MM.1S (cell line): ENCODE data around the gene CCDC90B.

Experiments
- DNase-seq: peaks from one replicate; pipeline ENCODE4 v3.0.0-alpha.2; 2015
- H2AFZ ChIP-seq: fragments of 300-600 bp; sonication (generic); 2 replicates; pipeline ENCODE4 v1.6.0; 2016; ENCODE audit warnings: antibody characterized with exemption, low read length
- H3F3A ChIP-seq: fragments of 300-600 bp; sonication (generic); 2 replicates; pipeline ENCODE4 v1.6.1; 2016; ENCODE audit warnings: mild to moderate bottlenecking, antibody characterized with exemption, low read length, moderate library complexity, mixed read lengths; ENCODE audit not compliant: insufficient read depth
- H3K27ac ChIP-seq: fragments of 300-600 bp; sonication (generic); 2 replicates; pipeline ENCODE4 v1.5.1; 2016; ENCODE audit warnings: mild to moderate bottlenecking, low read length
- H3K27me3 ChIP-seq: fragments of 300-600 bp; sonication (generic); replicated peaks from 2 replicates; pipeline ENCODE4 v1.6.0; 2016; ENCODE audit warnings: low read length; ENCODE audit not compliant: insufficient read depth
- H3K36me3 ChIP-seq: fragments of 300-600 bp; sonication (generic); replicated peaks from 2 replicates; pipeline ENCODE4 v1.6.1; 2016; ENCODE audit warnings: mild to moderate bottlenecking, low read length, mixed read lengths; ENCODE audit not compliant: insufficient read depth
- H3K4me1 ChIP-seq: fragments of 300-600 bp; sonication (generic); 2 replicates; pipeline ENCODE4 v1.6.1; 2016; ENCODE audit warnings: low read length, mixed read lengths
- H3K4me2 ChIP-seq: fragments of 300-600 bp; sonication (generic); 2 replicates; pipeline ENCODE4 v1.6.0; 2016; ENCODE audit warnings: low read depth, low read length
- H3K4me3 ChIP-seq: fragments of 300-600 bp; sonication (generic); 2 replicates; pipeline ENCODE4 v1.5.1; 2016; ENCODE audit warnings: low read length, mixed read lengths
- H3K79me2 ChIP-seq: fragments of 300-600 bp; sonication (generic); 2 replicates; pipeline ENCODE4 v1.6.1; 2016; ENCODE audit warnings: mixed run types, low read length, mixed read lengths
- H3K9ac ChIP-seq: fragments of 300-600 bp; sonication (generic); 2 replicates; pipeline ENCODE4 v1.6.1; 2016; ENCODE audit warnings: low read length, mixed read lengths
- H3K9me2 ChIP-seq: fragments of 300-600 bp; sonication (generic); replicated peaks from 2 replicates; pipeline ENCODE4 v1.6.1; 2016; ENCODE audit warnings: mild to moderate bottlenecking, low read length, mixed read lengths; ENCODE audit not compliant: insufficient read depth
- H3K9me3 ChIP-seq: fragments of 300-600 bp; sonication (generic); replicated peaks from 2 replicates; pipeline ENCODE4 v1.6.1; 2016; ENCODE audit warnings: mild to moderate bottlenecking, low read length, mixed read lengths; ENCODE audit not compliant: insufficient read depth
- H4K20me1 ChIP-seq: fragments of 300-600 bp; sonication (generic); 2 replicates; pipeline ENCODE4 v1.6.1; 2016; ENCODE audit warnings: mild to moderate bottlenecking, low read length, moderate library complexity, mixed read lengths; ENCODE audit not compliant: insufficient read depth
- CTCF ChIP-seq: fragments of 300-600 bp; sonication (generic); IDR thresholded peaks from 2 replicates; pipeline ENCODE4 v1.5.1; 2016; ENCODE audit warnings: antibody characterized with exemption, low read length, mixed read lengths
- EZH2 ChIP-seq: fragments of 300-600 bp; sonication (generic); optimal IDR thresholded peaks from 2 replicates; pipeline ENCODE3; 2017; ENCODE audit warnings: low read depth, mild to moderate bottlenecking, antibody characterized with exemption, low read length, mixed read lengths
- EZH2phosphoT487 ChIP-seq: fragments of 300-600 bp; sonication (generic); IDR thresholded peaks from 2 replicates; pipeline ENCODE4 v1.6.1; 2018; ENCODE audit warnings: antibody characterized with exemption, low read length

The CCDC90B gene

GRCh38 chr11:83303316-83303715 is 17.1 kb upstream of the CCDC90B start:
- no peak for TF ChIP-seq EZH2
- TF ChIP-seq CTCF: no peak
- no peak for TF ChIP-seq EZH2phosphoT487
- no peak overlapping the region for H2AFZ ChIP-seq
- H3K4me2 ChIP-seq: no peak overlapping the region
- H3K79me2 ChIP-seq: no peaks in the 10 kb centered on the region
- no peaks in the 10 kb centered on the region for H3K9me2 ChIP-seq
- H3K9me3 ChIP-seq: no peaks in the 10 kb centered on the region
- H3F3A ChIP-seq: no peaks in the 10 kb centered on the region
- no peaks in the 10 kb centered on the region for H3K27me3 ChIP-seq
- H3K4me3 ChIP-seq: no peak overlapping the region
- no peaks in the 10 kb centered on the region for H4K20me1 ChIP-seq
- no peaks in the 10 kb centered on the region for H3K4me1 ChIP-seq
- no peak overlapping the region for H3K9ac ChIP-seq
- no peak for DNase-seq
- no peak overlapping the region for H3K27ac ChIP-seq
- H3K36me3 ChIP-seq: no peaks in the 10 kb centered on the region

GRCh38 chr11:83302151-83302550 is 16.0 kb upstream of the CCDC90B start:
- TF ChIP-seq EZH2 (no peak), CTCF (no peak), EZH2phosphoT487 (no peak)

GRCh38 chr11:83299681-83300080 is 13.5 kb upstream of the CCDC90B start:
- TF ChIP-seq CTCF: no peak
- no peak for TF ChIP-seq EZH2
- TF ChIP-seq EZH2phosphoT487: no peak
- no peaks in the 10 kb centered on the region for H3K9me2 ChIP-seq

More at GRCh38 chr11:83302151-83302550, 16.0 kb upstream of the CCDC90B start:
- Histone ChIP-seq H3K9ac (no peak overlapping the region), H3K27ac (no peak overlapping the region), H4K20me1 (no peaks in the 10 kb centered on the region), H3F3A (no peaks in the 10 kb centered on the region), H3K9me2 (no peaks in the 10 kb centered on the region), H3K4me1 (no peaks in the 10 kb centered on the region), H3K79me2 (no peaks in the 10 kb centered on the region), H3K36me3 (no peaks in the 10 kb centered on the region), H3K9me3 (no peaks in the 10 kb centered on the region), H2AFZ (no peak overlapping the region), H3K4me2 (no peak overlapping the region), H3K27me3 (no peaks in the 10 kb centered on the region), H3K4me3 (no peak overlapping the region)
- no peak for DNase-seq

More at GRCh38 chr11:83299681-83300080, 13.5 kb upstream of the CCDC90B start:
- H3K36me3 ChIP-seq: no peaks in the 10 kb centered on the region
- no peak overlapping the region for H2AFZ ChIP-seq
- no peak for DNase-seq
- H3K9ac ChIP-seq: no peak overlapping the region
- no peaks in the 10 kb centered on the region for H3K79me2 ChIP-seq
- no peak overlapping the region for H3K4me3 ChIP-seq
- H3K9me3 ChIP-seq: no peaks in the 10 kb centered on the region
- no peak overlapping the region for H3K27ac ChIP-seq
- no peak overlapping the region for H3K4me2 ChIP-seq
- H3K27me3 ChIP-seq: no peaks in the 10 kb centered on the region
- H4K20me1 ChIP-seq: no peaks in the 10 kb centered on the region
- no peaks in the 10 kb centered on the region for H3F3A ChIP-seq
- no peaks in the 10 kb centered on the region for H3K4me1 ChIP-seq
